ENCODE results near the gene ZFP92.
A peak's percentile ranks its signal among the peaks of the same experiment; 100 is the strongest.

Gene ZFP92

DNA sequence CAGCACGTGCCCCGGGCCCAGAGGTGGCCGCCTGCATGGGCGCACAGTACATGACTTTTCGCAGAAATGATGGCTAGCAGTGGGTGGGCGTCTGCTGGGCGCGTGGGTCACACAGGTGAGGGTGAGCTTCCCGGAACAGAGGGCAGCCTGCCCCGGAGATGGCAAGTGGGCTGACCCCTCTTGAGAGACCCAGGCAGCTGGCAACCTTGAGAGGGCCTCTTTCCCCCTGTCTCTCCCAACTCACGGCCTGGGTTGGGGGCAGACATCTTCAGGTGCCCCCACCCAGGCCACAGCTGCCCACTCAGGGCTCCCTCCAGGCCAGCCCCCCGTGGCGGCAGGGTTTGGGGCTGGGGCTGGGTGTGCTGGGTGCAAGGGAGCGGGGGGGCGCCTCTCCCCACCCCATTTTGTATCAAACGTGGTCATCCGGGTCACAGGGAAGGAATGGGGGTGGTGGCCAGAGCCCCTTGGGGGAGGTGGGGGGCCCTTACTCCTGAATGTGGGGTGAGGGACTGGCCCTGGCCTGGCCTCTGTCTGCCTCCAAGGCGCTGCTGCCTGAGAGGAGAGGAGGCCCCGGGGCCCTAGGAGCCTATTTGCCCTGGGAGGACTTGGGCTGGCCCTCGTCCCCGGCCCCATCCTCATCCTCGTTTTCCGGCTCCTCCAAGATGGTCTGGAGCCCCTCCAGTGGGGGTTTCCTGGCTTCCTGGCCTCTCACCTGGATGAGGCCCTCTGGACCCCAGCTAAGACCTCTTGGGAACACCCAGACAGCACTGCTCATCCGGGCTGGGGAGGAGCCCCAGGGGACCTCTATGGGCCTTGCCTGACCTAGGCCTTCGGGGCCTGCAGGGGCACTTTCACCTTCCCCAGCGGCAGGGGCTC, 14.7 kb upstream of the ZFP92 start:
- no peaks in the 10 kb centered on the region for H3K27me3 ChIP-seq (ENCODE audit: control insufficient read depth, insufficient read depth, low read length)
- no peak overlapping the region for H2AFZ ChIP-seq
- no peak overlapping the region for H3K27ac ChIP-seq
- no peak overlapping the region for H3K4me2 ChIP-seq (ENCODE audit: low read length)
- H3K4me1 ChIP-seq: no peaks in the 10 kb centered on the region
- H3K9me3 ChIP-seq (ENCODE audit: control insufficient read depth, low read length): no peaks in the 10 kb centered on the region
- no peak overlapping the region for H3K4me3 ChIP-seq (ENCODE audit: low read depth, low read length)
- no peak overlapping the region for H3K9ac ChIP-seq
- H3K79me2 ChIP-seq: no peaks in the 10 kb centered on the region
- TF ChIP-seq, protein P1, sequence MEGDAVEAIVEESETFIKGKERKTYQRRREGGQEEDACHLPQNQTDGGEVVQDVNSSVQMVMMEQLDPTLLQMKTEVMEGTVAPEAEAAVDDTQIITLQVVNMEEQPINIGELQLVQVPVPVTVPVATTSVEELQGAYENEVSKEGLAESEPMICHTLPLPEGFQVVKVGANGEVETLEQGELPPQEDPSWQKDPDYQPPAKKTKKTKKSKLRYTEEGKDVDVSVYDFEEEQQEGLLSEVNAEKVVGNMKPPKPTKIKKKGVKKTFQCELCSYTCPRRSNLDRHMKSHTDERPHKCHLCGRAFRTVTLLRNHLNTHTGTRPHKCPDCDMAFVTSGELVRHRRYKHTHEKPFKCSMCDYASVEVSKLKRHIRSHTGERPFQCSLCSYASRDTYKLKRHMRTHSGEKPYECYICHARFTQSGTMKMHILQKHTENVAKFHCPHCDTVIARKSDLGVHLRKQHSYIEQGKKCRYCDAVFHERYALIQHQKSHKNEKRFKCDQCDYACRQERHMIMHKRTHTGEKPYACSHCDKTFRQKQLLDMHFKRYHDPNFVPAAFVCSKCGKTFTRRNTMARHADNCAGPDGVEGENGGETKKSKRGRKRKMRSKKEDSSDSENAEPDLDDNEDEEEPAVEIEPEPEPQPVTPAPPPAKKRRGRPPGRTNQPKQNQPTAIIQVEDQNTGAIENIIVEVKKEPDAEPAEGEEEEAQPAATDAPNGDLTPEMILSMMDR (IDR thresholded peaks at IDR 0.05): no peak
- H3K36me3 ChIP-seq (ENCODE audit: control insufficient read depth, insufficient read depth, low read length): no peaks in the 10 kb centered on the region

DNA sequence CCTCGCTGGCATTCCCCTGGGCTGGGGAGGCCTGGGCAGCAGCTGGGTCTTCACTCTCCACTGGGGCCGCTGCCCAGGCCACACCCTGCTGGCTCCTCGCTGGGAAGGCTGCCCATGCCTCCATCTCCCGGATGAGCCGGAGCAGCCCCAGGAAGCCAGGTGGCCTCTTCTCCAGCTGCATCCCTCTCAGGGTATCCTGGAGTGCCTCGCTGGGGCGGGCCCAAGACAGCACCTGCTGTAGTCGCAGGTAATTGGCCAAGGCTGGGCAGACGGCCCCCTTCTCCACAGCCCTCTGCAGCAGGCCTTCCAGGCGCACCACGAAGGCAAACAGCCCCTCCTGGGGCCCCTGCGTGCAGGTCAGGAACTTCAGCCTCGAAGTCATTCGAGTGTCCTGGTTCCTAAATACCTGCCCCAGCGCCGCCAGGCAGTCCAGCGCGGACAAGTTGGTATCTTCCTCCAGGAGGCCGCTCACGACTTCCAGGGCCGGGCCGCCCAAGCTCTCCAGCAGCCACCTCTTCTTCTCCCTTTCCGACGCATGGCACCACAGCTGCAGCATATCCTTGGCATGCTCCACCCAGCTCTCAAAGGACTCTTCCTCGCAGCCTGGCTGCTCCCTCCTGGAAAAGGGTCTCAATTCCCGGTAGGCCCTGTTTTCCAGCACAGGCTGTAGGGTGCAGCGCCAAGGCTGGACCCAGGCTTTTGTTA, 13.9 kb upstream of the ZFP92 start:
- no peaks in the 10 kb centered on the region for H3K27me3 ChIP-seq (ENCODE audit: control insufficient read depth, insufficient read depth, low read length)
- no peaks in the 10 kb centered on the region for H3K36me3 ChIP-seq (ENCODE audit: control insufficient read depth, insufficient read depth, low read length)
- H3K27ac ChIP-seq: no peak overlapping the region
- H3K4me1 ChIP-seq: no peaks in the 10 kb centered on the region
- no peak overlapping the region for H3K4me3 ChIP-seq (ENCODE audit: low read depth, low read length)
- no peaks in the 10 kb centered on the region for H3K9me3 ChIP-seq (ENCODE audit: control insufficient read depth, low read length)
- no peak overlapping the region for H2AFZ ChIP-seq
- H3K9ac ChIP-seq: no peak overlapping the region
- H3K79me2 ChIP-seq: no peaks in the 10 kb centered on the region
- TF ChIP-seq, protein P1 (IDR thresholded peaks at IDR 0.05): no peak
- no peak overlapping the region for H3K4me2 ChIP-seq (ENCODE audit: low read length)

DNA sequence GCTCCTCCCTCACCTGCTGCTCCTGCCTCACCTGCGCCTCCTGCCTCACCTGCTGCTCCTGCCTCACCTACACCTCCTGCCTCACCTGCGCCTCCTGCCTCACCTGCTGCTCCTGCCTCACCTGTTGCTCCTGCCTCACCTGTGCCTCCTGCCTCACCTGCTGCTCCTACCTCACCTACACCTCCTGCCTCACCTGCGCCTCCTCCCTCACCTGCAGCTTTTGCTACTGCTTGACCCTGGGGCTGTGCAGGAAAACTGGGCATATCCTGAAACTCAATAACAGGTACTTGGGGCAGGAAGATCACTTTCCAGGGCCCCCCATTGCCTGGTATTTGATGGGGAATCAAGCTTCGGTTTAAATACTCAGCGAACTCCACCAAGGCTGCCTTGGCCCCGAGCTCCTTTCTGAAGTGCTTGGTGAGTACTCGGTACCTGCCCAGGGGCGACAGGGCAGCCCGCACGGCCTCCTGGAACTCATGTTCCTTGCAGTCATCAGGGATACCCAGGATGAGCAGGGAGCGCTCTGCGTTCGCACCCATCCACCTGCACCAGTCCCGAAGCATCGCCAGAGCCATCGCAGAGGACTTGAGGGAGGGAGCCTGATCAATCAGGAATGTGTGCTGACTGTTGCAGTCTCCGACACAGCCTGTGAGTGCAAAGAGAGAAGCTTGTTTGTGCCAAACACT, 12.9 kb upstream of the ZFP92 start:
- no peaks in the 10 kb centered on the region for H3K36me3 ChIP-seq (ENCODE audit: control insufficient read depth, insufficient read depth, low read length)

DNA sequence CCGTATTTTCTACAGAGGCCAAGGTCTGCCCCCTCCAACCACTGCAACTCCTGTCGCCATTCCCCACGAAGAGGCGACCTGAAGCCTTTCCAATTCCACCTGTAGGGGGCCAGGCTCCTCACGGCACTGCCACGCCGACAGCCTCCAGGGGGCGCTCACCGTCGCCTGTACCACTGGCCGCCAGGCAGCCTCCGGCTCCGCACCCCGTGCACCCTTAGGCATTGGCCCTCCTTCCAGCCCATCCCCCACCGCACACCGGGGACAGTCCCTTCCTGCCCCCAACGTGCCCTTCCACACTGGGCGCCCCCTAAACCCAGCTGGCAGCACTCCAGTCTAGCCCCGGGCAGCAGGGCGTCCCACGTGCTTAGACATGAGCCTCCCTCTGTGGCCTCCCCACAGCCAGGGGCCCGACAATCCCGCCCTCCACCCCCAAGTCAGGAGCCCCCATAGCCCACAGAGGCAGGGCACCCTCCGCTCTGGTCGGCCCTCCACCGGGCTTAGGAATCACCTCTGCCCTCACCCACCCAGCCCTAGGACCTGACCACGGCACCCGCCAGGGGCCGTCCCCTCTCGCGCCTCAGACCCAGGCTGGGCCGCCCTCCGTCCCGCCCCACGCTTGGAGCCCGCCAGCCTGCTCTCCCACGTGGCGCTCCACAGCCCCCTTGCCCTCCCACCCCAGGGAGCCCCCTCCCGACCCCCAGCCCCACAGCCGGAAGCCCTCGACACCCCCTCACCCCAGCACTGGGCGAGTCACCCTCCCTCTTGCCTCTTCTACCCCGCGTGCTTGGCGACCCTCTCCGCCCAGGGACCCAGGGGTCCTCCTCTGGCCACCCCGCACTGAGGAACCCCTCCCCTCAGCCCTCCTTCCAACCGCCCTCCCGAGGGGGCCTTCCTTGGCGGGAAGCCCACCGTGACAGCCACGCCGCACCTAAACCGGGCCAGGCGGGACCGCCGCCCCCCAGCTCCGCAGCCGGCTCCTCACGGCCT, 10.8 kb upstream of the ZFP92 start:
- Histone ChIP-seq H3K27ac (no peak overlapping the region), H2AFZ (no peak overlapping the region), H3K9ac (no peak overlapping the region), H3K4me1 (no peaks in the 10 kb centered on the region), H3K4me3 (ENCODE audit: low read depth, low read length) (no peak overlapping the region), H3K9me3 (ENCODE audit: control insufficient read depth, low read length) (no peaks in the 10 kb centered on the region), H3K36me3 (ENCODE audit: control insufficient read depth, insufficient read depth, low read length) (no peaks in the 10 kb centered on the region), H3K27me3 (ENCODE audit: control insufficient read depth, insufficient read depth, low read length) (no peaks in the 10 kb centered on the region), H3K4me2 (ENCODE audit: low read length) (no peak overlapping the region), H3K79me2 (no peaks in the 10 kb centered on the region)
- TF ChIP-seq, protein P1 (IDR thresholded peaks at IDR 0.05): peak; percentile 55

More for the DNA sequence above, 12.9 kb upstream of the ZFP92 start:
- H3K79me2 ChIP-seq: no peaks in the 10 kb centered on the region
- no peak overlapping the region for H3K27ac ChIP-seq
- no peak overlapping the region for H3K4me3 ChIP-seq (ENCODE audit: low read depth, low read length)
- H3K9me3 ChIP-seq (ENCODE audit: control insufficient read depth, low read length): no peaks in the 10 kb centered on the region
- no peaks in the 10 kb centered on the region for H3K4me1 ChIP-seq
- H3K9ac ChIP-seq: no peak overlapping the region
- no peak overlapping the region for H2AFZ ChIP-seq
- no peak overlapping the region for H3K4me2 ChIP-seq (ENCODE audit: low read length)
- no peaks in the 10 kb centered on the region for H3K27me3 ChIP-seq (ENCODE audit: control insufficient read depth, insufficient read depth, low read length)
- TF ChIP-seq, protein P1 (IDR thresholded peaks at IDR 0.05): no peak
